ENCODE data around the gene CXCL14. TPM values are rescaled to one million over a fixed set of nuclear protein-coding genes. Genes with fewer than 3 reads are reported as not detected.

Gene CXCL14
- total RNA-seq, 2 experiments from 2014 or later = not detected

GRCh38 chr5:135559354-135559753 is 19.4 kb downstream of the CXCL14 start:
- ChIA-PET CTCF (interaction anchor here (0.6 to 1.6 kb wide), 6 partner anchors 8 to 271 kb away, joined by 3 to 4 read pairs (median 4); no protein-coding TSS in a partner anchor), POLR2A (no interaction called here)
- DNase-seq = no peak
- Mint-ChIP-seq H3K36me3 (ENCODE audit: low read depth) (no peaks in the 10 kb centered on the region), H3K27ac (no peak overlapping the region), H3K4me3 (no peak overlapping the region), H3K4me1 (peaks cover 2% of the 10 kb centered on the region), H3K9me3 (no peaks in the 10 kb centered on the region), H3K27me3 (peaks cover 33% of the 10 kb centered on the region)

GRCh38 chr5:135557076-135557838 is 21.5 kb downstream of the CXCL14 start:
- POLR2A ChIA-PET = no interaction called here
- H3K27me3 Mint-ChIP-seq = peaks cover 38% of the 10 kb centered on the region
- no peak overlapping the region for H3K4me3 Mint-ChIP-seq

GRCh38 chr5:135556620-135557019 is 22.2 kb downstream of the CXCL14 start:
- no peaks in the 10 kb centered on the region for H3K9me3 Mint-ChIP-seq
- ChIA-PET POLR2A (no interaction called here), CTCF (interaction anchor here (8.7 to 9.9 kb wide), 3 partner anchors 9 to 100 kb away, joined by 79 to 211 read pairs (median 86); no protein-coding TSS in a partner anchor)
- DNase-seq = no peak
- no peak overlapping the region for H3K4me3 Mint-ChIP-seq
- H3K36me3 Mint-ChIP-seq (ENCODE audit: low read depth) = no peaks in the 10 kb centered on the region
- H3K4me1 Mint-ChIP-seq = peaks cover 2% of the 10 kb centered on the region
- no peak overlapping the region for H3K27ac Mint-ChIP-seq
- H3K27me3 Mint-ChIP-seq = peaks cover 41% of the 10 kb centered on the region

More at GRCh38 chr5:135557076-135557838, 21.5 kb downstream of the CXCL14 start:
- no peak for DNase-seq
- CTCF ChIA-PET = interaction anchor here (0.6 to 8.7 kb wide), 4 partner anchors 12 to 1012 kb away, joined by 3 to 79 read pairs (median 3); no protein-coding TSS in a partner anchor
- peaks cover 2% of the 10 kb centered on the region for H3K4me1 Mint-ChIP-seq
- no peaks in the 10 kb centered on the region for H3K9me3 Mint-ChIP-seq
- H3K27ac Mint-ChIP-seq = no peak overlapping the region
- H3K36me3 Mint-ChIP-seq (ENCODE audit: low read depth) = no peaks in the 10 kb centered on the region

- Mint-ChIP-seq H3K4me3 (no peak overlapping the region), H3K27ac (no peak overlapping the region), H3K27me3 (peaks cover 40% of the 10 kb centered on the region), H3K4me1 (no peaks in the 10 kb centered on the region), H3K36me3 (ENCODE audit: low read depth) (no peaks in the 10 kb centered on the region), H3K9me3 (no peaks in the 10 kb centered on the region)
- POLR2A ChIA-PET = no interaction called here
- CTCF ChIA-PET = interaction anchor here (8.7 to 9.9 kb wide), 3 partner anchors 10 to 99 kb away, joined by 79 to 211 read pairs (median 86); no protein-coding TSS in a partner anchor
- DNase-seq = no peak
Measured at GRCh38 chr5:135555530-135555929, 23.3 kb downstream of the CXCL14 start.

GRCh38 chr5:135553688-135554462 is 24.9 kb downstream of the CXCL14 start:
- Mint-ChIP-seq H3K4me3 (no peak overlapping the region), H3K27ac (no peak overlapping the region), H3K27me3 (peaks cover 45% of the 10 kb centered on the region), H3K9me3 (no peaks in the 10 kb centered on the region), H3K36me3 (ENCODE audit: low read depth) (no peaks in the 10 kb centered on the region), H3K4me1 (no peaks in the 10 kb centered on the region)
- DNase-seq = no peak
- POLR2A ChIA-PET = interaction anchor here (0.8 to 1.9 kb wide), 2 partner anchors 12 to 87 kb away, joined by 3 to 4 read pairs; no protein-coding TSS in a partner anchor
- CTCF ChIA-PET = interaction anchor here (0.9 to 9.9 kb wide), 6 partner anchors 8 to 97 kb away, joined by 4 to 211 read pairs (median 60); no protein-coding TSS in a partner anchor

- H3K4me3 Mint-ChIP-seq = no peak overlapping the region
- H3K36me3 Mint-ChIP-seq (ENCODE audit: low read depth) = no peaks in the 10 kb centered on the region
- CTCF ChIA-PET = interaction anchor here (1.0 to 9.9 kb wide), 14 partner anchors 7 to 280 kb away, joined by 3 to 211 read pairs (median 6); no protein-coding TSS in a partner anchor
- DNase-seq = peak; percentile 68
- no peak overlapping the region for H3K27ac Mint-ChIP-seq
- H3K9me3 Mint-ChIP-seq = no peaks in the 10 kb centered on the region
- H3K4me1 Mint-ChIP-seq = no peaks in the 10 kb centered on the region
- POLR2A ChIA-PET = interaction anchor here (1.1 to 1.2 kb wide), 3 partner anchors 14 to 89 kb away, joined by 3 to 4 read pairs (median 4); no protein-coding TSS in a partner anchor
- peaks cover 54% of the 10 kb centered on the region for H3K27me3 Mint-ChIP-seq
Measured at GRCh38 chr5:135551593-135552447, 27.0 kb downstream of the CXCL14 start.

- H3K27ac Mint-ChIP-seq = no peak overlapping the region
- no peaks in the 10 kb centered on the region for H3K4me1 Mint-ChIP-seq
- no peaks in the 10 kb centered on the region for H3K36me3 Mint-ChIP-seq (ENCODE audit: low read depth)
- ChIA-PET CTCF (interaction anchor here (1.2 to 9.9 kb wide), 7 partner anchors 9 to 93 kb away, joined by 3 to 211 read pairs (median 42); no protein-coding TSS in a partner anchor), POLR2A (no interaction called here)
- no peaks in the 10 kb centered on the region for H3K9me3 Mint-ChIP-seq
- no peak overlapping the region for H3K4me3 Mint-ChIP-seq
- H3K27me3 Mint-ChIP-seq = peaks cover 66% of the 10 kb centered on the region
- DNase-seq = no peak
Measured at GRCh38 chr5:135549413-135549812, 29.4 kb downstream of the CXCL14 start.

- H3K27ac Mint-ChIP-seq = no peak overlapping the region
- peaks cover 72% of the 10 kb centered on the region for H3K27me3 Mint-ChIP-seq
- H3K4me3 Mint-ChIP-seq = no peak overlapping the region
- CTCF ChIA-PET = interaction anchor here (1.5 to 9.9 kb wide), 3 partner anchors 13 to 83 kb away, joined by 5 to 211 read pairs (median 86); no protein-coding TSS in a partner anchor
- DNase-seq = no peak
- peaks cover 10% of the 10 kb centered on the region for H3K4me1 Mint-ChIP-seq
- no peaks in the 10 kb centered on the region for H3K9me3 Mint-ChIP-seq
- POLR2A ChIA-PET = no interaction called here
- H3K36me3 Mint-ChIP-seq (ENCODE audit: low read depth) = peaks cover 4% of the 10 kb centered on the region
Measured at GRCh38 chr5:135547590-135548254, 31.1 kb downstream of the CXCL14 start.

GRCh38 chr5:135546912-135547311 is 31.9 kb downstream of the CXCL14 start:
- peaks cover 4% of the 10 kb centered on the region for H3K36me3 Mint-ChIP-seq (ENCODE audit: low read depth)
- no peak overlapping the region for H3K4me3 Mint-ChIP-seq
- ChIA-PET POLR2A (no interaction called here), CTCF (interaction anchor here (9.7 to 9.9 kb wide), 2 partner anchors 19 to 82 kb away, joined by 86 to 211 read pairs; no protein-coding TSS in a partner anchor)
- H3K4me1 Mint-ChIP-seq = peaks cover 10% of the 10 kb centered on the region
- no peaks in the 10 kb centered on the region for H3K9me3 Mint-ChIP-seq
- no peak for DNase-seq
- H3K27me3 Mint-ChIP-seq = peaks cover 78% of the 10 kb centered on the region
- H3K27ac Mint-ChIP-seq = no peak overlapping the region

- ChIA-PET POLR2A (no interaction called here), CTCF (no interaction called here)
- DNase-seq = no peak
- no peak overlapping the region for H3K4me3 Mint-ChIP-seq
- peaks cover 4% of the 10 kb centered on the region for H3K36me3 Mint-ChIP-seq (ENCODE audit: low read depth)
- no peak overlapping the region for H3K27ac Mint-ChIP-seq
- peaks cover 13% of the 10 kb centered on the region for H3K4me1 Mint-ChIP-seq
- H3K27me3 Mint-ChIP-seq = peaks cover 84% of the 10 kb centered on the region
- no peaks in the 10 kb centered on the region for H3K9me3 Mint-ChIP-seq
Measured at GRCh38 chr5:135546101-135546500, 32.7 kb downstream of the CXCL14 start.

GRCh38 chr5:135545099-135545498 is 33.7 kb downstream of the CXCL14 start:
- peaks cover 13% of the 10 kb centered on the region for H3K4me1 Mint-ChIP-seq
- H3K36me3 Mint-ChIP-seq (ENCODE audit: low read depth) = peaks cover 4% of the 10 kb centered on the region
- peaks cover 90% of the 10 kb centered on the region for H3K27me3 Mint-ChIP-seq
- CTCF ChIA-PET = interaction anchor here (1.0 to 1.1 kb wide), 2 partner anchors 8 to 21 kb away, joined by 4 to 5 read pairs; no protein-coding TSS in a partner anchor
- H3K27ac Mint-ChIP-seq = no peak overlapping the region
- no peaks in the 10 kb centered on the region for H3K9me3 Mint-ChIP-seq
- no peak for DNase-seq
- H3K4me3 Mint-ChIP-seq = peak overlapping the region; percentile 90
- POLR2A ChIA-PET = no interaction called here
